DMS53 treated with DMSO at 0.1 percent for 48 hours (cell line): Measurements from ENCODE around the gene POLD2.
"Not testable (repeated sequence)": the region's sequence is repeated elsewhere in the genome, so short reads cannot be mapped to it uniquely, and the experiment has no call there.

Source experiments
- DNase-seq: peaks from one replicate; lab custom pipeline; 2025; ENCODE audit not compliant: unreplicated experiment; lab: John Stamatoyannopoulos, UW

The POLD2 gene

GRCh38 chr7:44139311-44140010 is 16.1 kb upstream of the POLD2 start:
- no peak for DNase-seq

GRCh38 chr7:44138698-44139097 is 15.3 kb upstream of the POLD2 start:
- no peak for DNase-seq

GRCh38 chr7:44136731-44137130 is 13.4 kb upstream of the POLD2 start:
- DNase-seq: no peak

GRCh38 chr7:44134943-44135628 is 11.7 kb upstream of the POLD2 start:
- DNase-seq: no peak

- no peak for DNase-seq
Measured at GRCh38 chr7:44133295-44133694, 9.9 kb upstream of the POLD2 start.

GRCh38 chr7:44132039-44132438 is 8.7 kb upstream of the POLD2 start:
- no peak for DNase-seq

- peak; percentile 26 for DNase-seq
Measured at GRCh38 chr7:44131173-44132029, 8.1 kb upstream of the POLD2 start.

- DNase-seq: no peak
Measured at GRCh38 chr7:44128721-44129582, 5.6 kb upstream of the POLD2 start.

- DNase-seq: no peak
Measured at GRCh38 chr7:44127161-44127560, 3.8 kb upstream of the POLD2 start.

GRCh38 chr7:44126574-44126973 is 3.2 kb upstream of the POLD2 start:
- not testable (repeated sequence) for DNase-seq

- no peak for DNase-seq
Measured at GRCh38 chr7:44124822-44125202, 1.5 kb upstream of the POLD2 start.

- no peak for DNase-seq
Measured at GRCh38 chr7:44122529-44122928, 819 bp downstream of the POLD2 start.

GRCh38 chr7:44121761-44122420 is 1.5 kb downstream of the POLD2 start:
- no peak for DNase-seq

- DNase-seq: no peak
Measured at GRCh38 chr7:44120395-44120794, 3.0 kb downstream of the POLD2 start.

- DNase-seq: no peak
Measured at GRCh38 chr7:44119829-44120380, 3.4 kb downstream of the POLD2 start.

- no peak for DNase-seq
Measured at GRCh38 chr7:44117801-44118429, 5.4 kb downstream of the POLD2 start.

- DNase-seq: no peak
Measured at GRCh38 chr7:44116789-44117666, 6.3 kb downstream of the POLD2 start.

GRCh38 chr7:44116087-44116788 is 7.1 kb downstream of the POLD2 start:
- DNase-seq: no peak
